Smooth muscle cell (in vitro differentiated cells): ENCODE data around the gene LRRC75A. TPM values are rescaled to one million over a fixed set of nuclear protein-coding genes. Genes with fewer than 3 reads are reported as not detected.
A peak's percentile ranks its signal among the peaks of the same experiment; 100 is the strongest.

Source experiments
- DNase-seq: peaks from one replicate; lab custom pipeline; 2025; ENCODE audit not compliant: unreplicated experiment; lab: John Stamatoyannopoulos, UW
- H2AFZ ChIP-seq: fragments of 200-600 bp; sonication (generic); 2 replicates; pipeline ENCODE4 v1.6.0; 2016; ENCODE audit warnings: antibody characterized with exemption, low read depth, mild to moderate bottlenecking
- H3F3A ChIP-seq: fragments of 200-600 bp; sonication (generic); 2 replicates; pipeline ENCODE4 v1.6.0; 2017; ENCODE audit warnings: antibody characterized with exemption, low read depth
- H3K27ac ChIP-seq: fragments of 200-600 bp; sonication (generic); 2 replicates; pipeline ENCODE4 v1.5.1; 2016; ENCODE audit warnings: low read depth, mild to moderate bottlenecking
- H3K27me3 ChIP-seq: fragments of 200-600 bp; sonication (generic); 2 replicates; pipeline ENCODE4 v1.6.1; 2016; ENCODE audit warnings: low read depth, mild to moderate bottlenecking
- H3K36me3 ChIP-seq: fragments of 200-600 bp; sonication (generic); 2 replicates; pipeline ENCODE4 v1.5.1; 2016; ENCODE audit warnings: low read depth
- H3K4me1 ChIP-seq: fragments of 200-600 bp; sonication (generic); 2 replicates; pipeline ENCODE4 v1.5.1; 2016; ENCODE audit warnings: low read depth
- H3K4me2 ChIP-seq: fragments of 200-600 bp; sonication (generic); 2 replicates; pipeline ENCODE4 v1.6.0; 2016; ENCODE audit warnings: mild to moderate bottlenecking
- H3K4me3 ChIP-seq: fragments of 200-600 bp; sonication (generic); 2 replicates; pipeline ENCODE4 v1.5.1; 2016; ENCODE audit warnings: mild to moderate bottlenecking
- H3K79me2 ChIP-seq: fragments of 200-600 bp; sonication (generic); 2 replicates; pipeline ENCODE4 v1.6.0; 2016; ENCODE audit warnings: low read depth, mild to moderate bottlenecking
- H3K9ac ChIP-seq: fragments of 200-600 bp; sonication (generic); 2 replicates; pipeline ENCODE4 v1.6.0; 2016; ENCODE audit warnings: low read depth
- H3K9me3 ChIP-seq: fragments of 200-600 bp; sonication (generic); replicated peaks from 2 replicates; pipeline ENCODE4 v1.5.1; 2016; ENCODE audit warnings: low read depth
- H4K20me1 ChIP-seq: fragments of 200-600 bp; sonication (generic); 2 replicates; pipeline ENCODE4 v1.6.0; 2016; ENCODE audit warnings: low read depth
- WGBS: methylation state at CpG from one replicate; pipeline ENCODE4 v1.1.7; 2016; ENCODE audit warnings: low lambda C conversion rate; 5-methylcytosine and 5-hydroxymethylcytosine counted together
- polyA plus RNA-seq: library from polyadenylated mRNA; unstranded; fragments of >200 nt; fragmentation: Nextera tagmentation; extraction: Ambion mirVana; gene quantifications from 2 replicates; pipeline ENCODE4 v1.2.1, GENCODE V29; 2016
- total RNA-seq: library from RNA; depleted of rRNA; stranded (reverse); fragments of >200 nt; gene quantifications from 2 replicates; pipeline ENCODE4 v1.2.3, GENCODE V29; 2014
- TF ChIP-seq, protein P1 (sequence below): fragments of 200-600 bp; sonication (generic); IDR thresholded peaks from 2 replicates; pipeline ENCODE4 v1.5.1; 2017; ENCODE audit warnings: borderline replicate concordance, mild to moderate bottlenecking, antibody characterized with exemption; ENCODE audit not compliant: insufficient read depth, poor library complexity, severe bottlenecking

Gene LRRC75A
- total and polyA plus RNA-seq, 2 experiments from 2014 or later, result 0.76 to 2.2 TPM

DNA sequence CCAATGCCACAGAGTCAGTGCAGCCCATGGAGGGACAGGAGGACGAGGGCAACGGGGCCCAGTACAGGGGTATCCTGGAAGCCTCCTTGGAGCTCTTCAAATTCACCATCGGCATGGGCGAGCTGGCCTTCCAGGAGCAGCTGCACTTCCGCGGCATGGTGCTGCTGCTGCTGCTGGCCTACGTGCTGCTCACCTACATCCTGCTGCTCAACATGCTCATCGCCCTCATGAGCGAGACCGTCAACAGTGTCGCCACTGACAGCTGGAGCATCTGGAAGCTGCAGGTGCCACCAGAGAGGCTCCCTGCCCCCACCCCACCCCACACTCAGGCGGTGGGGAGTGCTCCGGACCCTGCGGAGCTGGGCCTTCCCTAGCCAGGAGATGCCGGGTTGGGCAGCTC, 60.0 kb downstream of the LRRC75A start:
- H3K4me3 ChIP-seq, result no peak overlapping the region

GRCh38 chr17:16430650-16431049, 61.3 kb downstream of the LRRC75A start:
- no peak overlapping the region for H2AFZ ChIP-seq
- H4K20me1 ChIP-seq, result no peaks in the 10 kb centered on the region
- WGBS, result 81% methylated on average over 6 of the region's 6 CpGs
- no peaks in the 10 kb centered on the region for H3K36me3 ChIP-seq
- no peak overlapping the region for H3K27ac ChIP-seq
- no peaks in the 10 kb centered on the region for H3F3A ChIP-seq
- no peaks in the 10 kb centered on the region for H3K27me3 ChIP-seq
- H3K79me2 ChIP-seq, result no peaks in the 10 kb centered on the region
- TF ChIP-seq, protein P1, sequence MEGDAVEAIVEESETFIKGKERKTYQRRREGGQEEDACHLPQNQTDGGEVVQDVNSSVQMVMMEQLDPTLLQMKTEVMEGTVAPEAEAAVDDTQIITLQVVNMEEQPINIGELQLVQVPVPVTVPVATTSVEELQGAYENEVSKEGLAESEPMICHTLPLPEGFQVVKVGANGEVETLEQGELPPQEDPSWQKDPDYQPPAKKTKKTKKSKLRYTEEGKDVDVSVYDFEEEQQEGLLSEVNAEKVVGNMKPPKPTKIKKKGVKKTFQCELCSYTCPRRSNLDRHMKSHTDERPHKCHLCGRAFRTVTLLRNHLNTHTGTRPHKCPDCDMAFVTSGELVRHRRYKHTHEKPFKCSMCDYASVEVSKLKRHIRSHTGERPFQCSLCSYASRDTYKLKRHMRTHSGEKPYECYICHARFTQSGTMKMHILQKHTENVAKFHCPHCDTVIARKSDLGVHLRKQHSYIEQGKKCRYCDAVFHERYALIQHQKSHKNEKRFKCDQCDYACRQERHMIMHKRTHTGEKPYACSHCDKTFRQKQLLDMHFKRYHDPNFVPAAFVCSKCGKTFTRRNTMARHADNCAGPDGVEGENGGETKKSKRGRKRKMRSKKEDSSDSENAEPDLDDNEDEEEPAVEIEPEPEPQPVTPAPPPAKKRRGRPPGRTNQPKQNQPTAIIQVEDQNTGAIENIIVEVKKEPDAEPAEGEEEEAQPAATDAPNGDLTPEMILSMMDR, result no peak
- H3K4me3 ChIP-seq, result no peak overlapping the region
- DNase-seq, result no peak
- no peaks in the 10 kb centered on the region for H3K9me3 ChIP-seq
- no peak overlapping the region for H3K4me2 ChIP-seq
- H3K9ac ChIP-seq, result no peak overlapping the region
- no peaks in the 10 kb centered on the region for H3K4me1 ChIP-seq

More for the DNA sequence above, 60.0 kb downstream of the LRRC75A start:
- Histone ChIP-seq H3K36me3 (no peaks in the 10 kb centered on the region), H3K4me1 (no peaks in the 10 kb centered on the region), H3K27ac (no peak overlapping the region), H3K9me3 (no peaks in the 10 kb centered on the region), H3F3A (no peaks in the 10 kb centered on the region), H3K27me3 (no peaks in the 10 kb centered on the region), H3K79me2 (no peaks in the 10 kb centered on the region), H4K20me1 (no peaks in the 10 kb centered on the region), H2AFZ (no peak overlapping the region), H3K9ac (no peak overlapping the region), H3K4me2 (no peak overlapping the region)
- DNase-seq, result no peak
- WGBS, result 95% methylated on average over 15 of the region's 15 CpGs
- TF ChIP-seq, protein P1, result no peak

DNA sequence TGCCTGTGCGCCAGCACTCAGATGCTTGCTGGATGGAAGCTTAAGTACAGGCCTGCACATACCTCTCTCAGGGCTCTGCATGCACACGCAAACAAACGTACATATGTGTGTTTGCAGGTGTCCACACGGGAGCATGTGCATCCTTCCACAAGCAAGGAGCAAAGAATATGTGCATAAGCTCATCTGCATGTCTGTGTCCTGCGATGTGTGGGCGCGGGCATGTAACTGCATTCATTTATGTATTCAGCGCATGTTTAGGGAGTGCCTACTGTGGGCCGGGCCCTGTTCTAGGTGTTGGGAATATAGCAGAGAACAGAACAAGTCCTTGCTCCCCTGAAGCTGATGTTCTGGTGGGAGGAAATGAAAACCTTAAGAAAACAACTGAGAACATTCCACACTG, 62.9 kb downstream of the LRRC75A start:
- Histone ChIP-seq H3K27ac (no peak overlapping the region), H3K9ac (no peak overlapping the region), H3K79me2 (no peaks in the 10 kb centered on the region), H3K4me3 (no peak overlapping the region), H4K20me1 (no peaks in the 10 kb centered on the region), H3K9me3 (no peaks in the 10 kb centered on the region), H2AFZ (no peak overlapping the region), H3K4me2 (no peak overlapping the region), H3K4me1 (no peaks in the 10 kb centered on the region), H3F3A (no peaks in the 10 kb centered on the region), H3K36me3 (no peaks in the 10 kb centered on the region), H3K27me3 (no peaks in the 10 kb centered on the region)
- DNase-seq, result no peak
- 97% methylated on average over 9 of the region's 9 CpGs for WGBS
- TF ChIP-seq, protein P1, result no peak

DNA sequence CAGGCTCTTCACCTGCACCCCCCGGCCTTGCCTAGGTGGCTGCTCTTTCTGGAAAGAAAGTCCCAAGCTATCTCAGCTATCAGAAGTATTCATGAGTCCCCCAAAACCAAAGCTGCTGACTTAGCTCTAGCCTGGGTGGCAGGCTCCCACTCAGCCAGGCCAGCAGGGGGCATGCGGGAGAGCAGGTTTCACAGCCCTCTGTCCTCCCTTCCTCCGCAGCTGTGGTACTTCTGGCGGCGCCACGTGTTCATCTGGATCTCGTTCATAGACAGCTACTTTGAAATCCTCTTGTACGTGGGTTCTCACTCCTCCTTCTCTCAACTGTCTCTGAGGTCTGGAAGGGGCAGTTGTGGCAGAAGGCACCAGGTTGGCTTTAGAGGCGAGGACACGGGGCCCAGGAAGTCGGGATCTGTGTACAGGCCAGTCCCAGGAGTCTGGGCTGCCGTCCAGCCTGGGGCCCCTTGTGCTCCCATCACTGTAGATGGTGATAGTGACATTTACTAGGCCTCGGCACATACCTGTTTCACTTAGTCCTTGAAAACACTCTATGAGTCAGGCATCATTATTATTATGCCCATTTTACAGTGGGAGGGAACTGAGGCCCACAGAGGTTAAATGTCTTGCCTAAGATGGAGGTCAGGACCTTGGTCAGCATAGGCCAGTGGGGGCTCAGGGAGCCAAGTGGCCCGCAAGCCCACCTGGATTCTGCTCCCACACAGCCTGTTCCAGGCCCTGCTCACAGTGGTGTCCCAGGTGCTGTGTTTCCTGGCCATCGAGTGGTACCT, 63.7 kb downstream of the LRRC75A start:
- no peak for DNase-seq
- WGBS, result 68% methylated on average over 15 of the region's 15 CpGs
- Histone ChIP-seq H3K9me3 (no peaks in the 10 kb centered on the region), H2AFZ (no peak overlapping the region), H4K20me1 (no peaks in the 10 kb centered on the region), H3K9ac (no peak overlapping the region), H3K27ac (no peak overlapping the region), H3K79me2 (no peaks in the 10 kb centered on the region), H3K4me1 (no peaks in the 10 kb centered on the region), H3K4me3 (no peak overlapping the region), H3F3A (no peaks in the 10 kb centered on the region), H3K27me3 (no peaks in the 10 kb centered on the region), H3K36me3 (no peaks in the 10 kb centered on the region), H3K4me2 (no peak overlapping the region)
- TF ChIP-seq, protein P1, result peak; percentile 55
